Measurements from ENCODE around the gene PUDP. TPM values are rescaled to one million over a fixed set of nuclear protein-coding genes. Genes with fewer than 3 reads are reported as not detected.
"Not testable (repeated sequence)": the region's sequence is repeated elsewhere in the genome, so short reads cannot be mapped to it uniquely, and the experiment has no call there.

The PUDP gene
- polyA plus RNA-seq, 3 donors = 4.3 to 12.3 (median 8.0) TPM

- WGBS, 3 donors = 80 to 84% (median 80%) methylated on average over 8 of the region's 8 CpGs
- not testable (repeated sequence) for H3K27ac ChIP-seq (ENCODE audit: low read depth, low read length)
Measured at GRCh38 chrX:7012262-7012834, 135.6 kb downstream of the PUDP start.

GRCh38 chrX:7010897-7011296 lies 137.1 kb downstream of the PUDP start:
- 78 to 91% (median 90%) methylated on average over 4 of the region's 4 CpGs for WGBS, 3 donors
- not testable (repeated sequence) for H3K27ac ChIP-seq (ENCODE audit: low read depth, low read length)

DNA sequence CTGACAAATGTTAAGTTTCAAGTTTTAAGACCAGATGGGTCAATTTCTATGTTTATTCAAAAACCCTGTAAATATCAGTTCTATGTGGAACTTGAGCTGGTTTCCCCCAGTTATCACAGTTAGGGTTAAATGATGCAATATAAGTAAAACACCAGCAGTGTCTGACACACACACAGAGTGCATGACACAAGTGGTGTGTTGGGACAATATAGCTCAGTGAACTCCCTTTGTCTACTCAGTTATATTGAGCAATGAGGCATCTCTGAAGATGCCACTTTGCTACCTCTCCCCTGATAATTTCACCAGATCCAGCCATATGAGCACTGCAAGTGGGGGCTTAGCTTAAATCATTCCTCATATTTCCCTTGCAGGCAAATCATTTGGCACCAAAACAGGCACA lies 140.6 kb downstream of the PUDP start:
- H3K27ac ChIP-seq (ENCODE audit: low read depth, low read length) = not testable (repeated sequence)

Other genes starting within 250 kb of the PUDP start
- 10 to 100 TPM in 1 of 3 donors, 1 to 10 TPM in 2; 3.6 to 10.1 (median 8.3) TPM for gene STS, start 441 bp downstream of the PUDP start, polyA plus RNA-seq